ENCODE measurements around the gene LMF1.

The LMF1 gene

DNA sequence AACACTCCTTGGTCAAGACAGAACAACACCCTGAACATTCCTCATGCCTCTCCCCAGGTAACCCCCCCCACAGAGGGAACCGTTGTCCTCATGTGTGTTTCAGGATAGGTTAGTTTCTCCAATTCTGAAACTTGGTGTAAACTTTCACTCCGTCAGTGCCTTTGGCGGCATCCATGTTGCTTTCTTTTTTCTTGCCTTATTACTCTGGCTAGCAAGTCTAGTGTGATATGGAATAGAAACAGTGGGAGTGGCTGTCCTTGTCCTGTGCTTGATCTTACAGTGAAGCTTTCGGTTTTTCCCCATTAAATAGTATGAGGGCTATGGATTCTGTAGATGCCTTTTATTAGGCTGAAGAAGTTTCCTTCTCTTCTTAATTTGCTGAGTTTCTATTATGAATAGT is 134.6 kb downstream of the LMF1 start:
- TF ChIP-seq, protein P1, sequence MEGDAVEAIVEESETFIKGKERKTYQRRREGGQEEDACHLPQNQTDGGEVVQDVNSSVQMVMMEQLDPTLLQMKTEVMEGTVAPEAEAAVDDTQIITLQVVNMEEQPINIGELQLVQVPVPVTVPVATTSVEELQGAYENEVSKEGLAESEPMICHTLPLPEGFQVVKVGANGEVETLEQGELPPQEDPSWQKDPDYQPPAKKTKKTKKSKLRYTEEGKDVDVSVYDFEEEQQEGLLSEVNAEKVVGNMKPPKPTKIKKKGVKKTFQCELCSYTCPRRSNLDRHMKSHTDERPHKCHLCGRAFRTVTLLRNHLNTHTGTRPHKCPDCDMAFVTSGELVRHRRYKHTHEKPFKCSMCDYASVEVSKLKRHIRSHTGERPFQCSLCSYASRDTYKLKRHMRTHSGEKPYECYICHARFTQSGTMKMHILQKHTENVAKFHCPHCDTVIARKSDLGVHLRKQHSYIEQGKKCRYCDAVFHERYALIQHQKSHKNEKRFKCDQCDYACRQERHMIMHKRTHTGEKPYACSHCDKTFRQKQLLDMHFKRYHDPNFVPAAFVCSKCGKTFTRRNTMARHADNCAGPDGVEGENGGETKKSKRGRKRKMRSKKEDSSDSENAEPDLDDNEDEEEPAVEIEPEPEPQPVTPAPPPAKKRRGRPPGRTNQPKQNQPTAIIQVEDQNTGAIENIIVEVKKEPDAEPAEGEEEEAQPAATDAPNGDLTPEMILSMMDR (IDR thresholded peaks at IDR 0.05) = no peak
- no peaks in the 10 kb centered on the region for H3K27me3 ChIP-seq (ENCODE audit: control insufficient read depth, insufficient read depth, low read length)

DNA sequence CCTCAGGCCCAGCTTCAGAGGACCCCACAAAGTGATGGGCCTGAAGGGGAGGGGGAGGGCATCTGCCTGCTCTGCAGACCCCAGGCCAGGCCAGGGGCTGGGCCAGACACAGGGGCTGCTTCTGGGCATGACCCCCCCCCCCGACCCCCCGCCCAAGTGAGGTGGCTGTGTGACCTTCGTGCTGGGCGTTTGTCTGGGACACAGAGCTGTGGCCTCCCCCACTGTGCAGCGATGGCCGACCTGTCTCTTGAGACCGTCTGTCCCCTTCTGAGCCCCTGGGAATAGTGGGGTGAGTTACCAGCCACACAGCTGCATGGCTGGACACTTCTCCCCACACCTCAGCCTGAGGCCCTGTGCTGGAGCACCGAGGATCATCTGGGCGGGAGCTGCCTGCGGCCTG is 135.4 kb downstream of the LMF1 start:
- no peak overlapping the region for H3K9ac ChIP-seq
- H3K27ac ChIP-seq = no peak overlapping the region
- H3K9me3 ChIP-seq (ENCODE audit: control insufficient read depth, low read length) = no peaks in the 10 kb centered on the region
- H2AFZ ChIP-seq = no peak overlapping the region
- TF ChIP-seq, protein P1 (IDR thresholded peaks at IDR 0.05) = no peak
- H3K36me3 ChIP-seq (ENCODE audit: control insufficient read depth, insufficient read depth, low read length) = no peaks in the 10 kb centered on the region
- no peaks in the 10 kb centered on the region for H3K4me1 ChIP-seq
- H3K4me3 ChIP-seq (ENCODE audit: low read depth, low read length) = no peak overlapping the region
- H3K27me3 ChIP-seq (ENCODE audit: control insufficient read depth, insufficient read depth, low read length) = no peaks in the 10 kb centered on the region
- H3K79me2 ChIP-seq = no peaks in the 10 kb centered on the region
- no peak overlapping the region for H3K4me2 ChIP-seq (ENCODE audit: low read length)

More for the DNA sequence above, 134.6 kb downstream of the LMF1 start:
- Histone ChIP-seq H3K4me2 (ENCODE audit: low read length) (no peak overlapping the region), H3K4me1 (no peaks in the 10 kb centered on the region), H3K27ac (no peak overlapping the region), H3K4me3 (ENCODE audit: low read depth, low read length) (no peak overlapping the region), H3K9ac (no peak overlapping the region), H3K79me2 (no peaks in the 10 kb centered on the region), H3K9me3 (ENCODE audit: control insufficient read depth, low read length) (no peaks in the 10 kb centered on the region), H3K36me3 (ENCODE audit: control insufficient read depth, insufficient read depth, low read length) (no peaks in the 10 kb centered on the region), H2AFZ (no peak overlapping the region)

DNA sequence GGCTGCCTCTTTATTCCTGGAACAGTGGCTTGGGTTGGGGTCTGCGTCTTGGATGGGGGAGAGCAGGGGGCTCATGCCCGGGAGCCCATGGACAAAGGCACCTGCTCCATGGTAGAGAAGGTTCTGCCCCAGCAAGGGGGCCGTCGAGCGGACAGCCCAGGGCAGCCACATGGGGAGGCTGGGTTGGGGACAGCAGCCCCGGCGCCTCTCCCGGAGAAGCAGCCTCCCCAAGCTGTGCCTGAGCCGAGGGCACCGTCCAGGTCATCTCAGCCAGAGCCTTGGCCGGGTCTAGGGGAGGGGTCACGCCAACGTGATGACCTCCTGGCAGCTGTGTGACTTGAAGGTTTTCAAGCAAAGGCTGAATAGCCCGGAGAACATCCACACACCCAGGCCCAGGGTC is 137.4 kb downstream of the LMF1 start:
- Histone ChIP-seq H3K9ac (no peak overlapping the region), H3K4me3 (ENCODE audit: low read depth, low read length) (no peak overlapping the region), H3K79me2 (no peaks in the 10 kb centered on the region), H3K4me1 (no peaks in the 10 kb centered on the region), H3K27me3 (ENCODE audit: control insufficient read depth, insufficient read depth, low read length) (no peaks in the 10 kb centered on the region), H3K36me3 (ENCODE audit: control insufficient read depth, insufficient read depth, low read length) (no peaks in the 10 kb centered on the region), H2AFZ (no peak overlapping the region), H3K4me2 (ENCODE audit: low read length) (no peak overlapping the region), H3K9me3 (ENCODE audit: control insufficient read depth, low read length) (no peaks in the 10 kb centered on the region), H3K27ac (no peak overlapping the region)
- TF ChIP-seq, protein P1 (IDR thresholded peaks at IDR 0.05) = no peak

DNA sequence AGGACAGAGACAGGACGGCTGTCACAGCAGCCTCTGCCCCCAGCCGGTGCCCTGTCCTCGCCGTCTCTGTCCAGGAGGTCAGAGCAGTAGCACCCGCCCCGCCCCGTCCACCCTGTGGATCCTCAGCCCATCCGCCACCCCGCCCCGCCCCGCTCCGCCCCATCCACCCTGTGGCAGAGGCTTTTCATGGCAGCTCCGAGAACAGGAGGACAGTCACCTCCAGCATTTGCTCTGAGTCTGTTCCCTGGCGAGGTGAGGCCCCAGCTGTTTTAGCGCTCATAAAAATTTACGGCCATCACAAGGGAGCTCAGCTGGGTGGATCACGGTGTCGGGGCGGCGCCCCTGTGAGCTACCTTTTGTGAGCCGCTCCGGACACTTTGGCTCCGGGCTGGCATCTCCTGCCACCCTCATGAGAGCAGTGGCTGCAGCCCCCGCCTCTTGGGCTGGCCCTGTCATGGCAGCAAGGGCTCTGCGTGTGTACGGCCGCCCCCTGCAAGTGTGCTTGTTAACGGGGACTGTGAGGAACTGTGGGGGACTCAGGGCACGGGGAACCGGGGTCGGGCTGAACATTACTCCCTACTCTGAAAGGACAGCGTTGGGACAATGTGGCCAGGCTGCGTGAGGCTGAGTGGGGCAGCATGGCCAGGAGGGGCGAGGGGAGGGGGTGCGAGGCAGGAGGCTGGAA is 138.0 kb downstream of the LMF1 start:
- Histone ChIP-seq H3K79me2 (no peaks in the 10 kb centered on the region), H3K36me3 (ENCODE audit: control insufficient read depth, insufficient read depth, low read length) (no peaks in the 10 kb centered on the region), H3K4me2 (ENCODE audit: low read length) (no peak overlapping the region), H3K27ac (no peak overlapping the region), H3K27me3 (ENCODE audit: control insufficient read depth, insufficient read depth, low read length) (no peaks in the 10 kb centered on the region), H2AFZ (no peak overlapping the region), H3K4me1 (no peaks in the 10 kb centered on the region), H3K9me3 (ENCODE audit: control insufficient read depth, low read length) (no peaks in the 10 kb centered on the region), H3K4me3 (ENCODE audit: low read depth, low read length) (no peak overlapping the region), H3K9ac (no peak overlapping the region)
- TF ChIP-seq, protein P1 (IDR thresholded peaks at IDR 0.05) = no peak

All from parathyroid adenoma (tissue), 2 donors.